AG09309 (cell line): ENCODE data around the gene ZNF688.

Experiments used
- DNase-seq: peaks from one replicate; pipeline ENCODE4 v3.0.0-alpha.2; 2010; ENCODE audit warnings: low read depth
- H3K4me3 ChIP-seq: 2 replicates; pipeline ENCODE4 v1.5.1; 2011; ENCODE audit warnings: mild to moderate bottlenecking, low read depth, low read length, moderate library complexity; ENCODE audit not compliant: control insufficient read depth
- TF ChIP-seq, protein P1 (sequence below): IDR thresholded peaks from 2 replicates; pipeline ENCODE4 v1.5.1; 2011; ENCODE audit warnings: mild to moderate bottlenecking, low read depth, low read length, inconsistent platforms; ENCODE audit not compliant: insufficient read depth, control insufficient read depth; ENCODE audit errors: missing control alignments

The ZNF688 gene

GRCh38 chr16:30556125-30556473, 15.4 kb downstream of the ZNF688 start:
- TF ChIP-seq, protein P1, sequence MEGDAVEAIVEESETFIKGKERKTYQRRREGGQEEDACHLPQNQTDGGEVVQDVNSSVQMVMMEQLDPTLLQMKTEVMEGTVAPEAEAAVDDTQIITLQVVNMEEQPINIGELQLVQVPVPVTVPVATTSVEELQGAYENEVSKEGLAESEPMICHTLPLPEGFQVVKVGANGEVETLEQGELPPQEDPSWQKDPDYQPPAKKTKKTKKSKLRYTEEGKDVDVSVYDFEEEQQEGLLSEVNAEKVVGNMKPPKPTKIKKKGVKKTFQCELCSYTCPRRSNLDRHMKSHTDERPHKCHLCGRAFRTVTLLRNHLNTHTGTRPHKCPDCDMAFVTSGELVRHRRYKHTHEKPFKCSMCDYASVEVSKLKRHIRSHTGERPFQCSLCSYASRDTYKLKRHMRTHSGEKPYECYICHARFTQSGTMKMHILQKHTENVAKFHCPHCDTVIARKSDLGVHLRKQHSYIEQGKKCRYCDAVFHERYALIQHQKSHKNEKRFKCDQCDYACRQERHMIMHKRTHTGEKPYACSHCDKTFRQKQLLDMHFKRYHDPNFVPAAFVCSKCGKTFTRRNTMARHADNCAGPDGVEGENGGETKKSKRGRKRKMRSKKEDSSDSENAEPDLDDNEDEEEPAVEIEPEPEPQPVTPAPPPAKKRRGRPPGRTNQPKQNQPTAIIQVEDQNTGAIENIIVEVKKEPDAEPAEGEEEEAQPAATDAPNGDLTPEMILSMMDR = no peak

GRCh38 chr16:30555315-30556124, 16.0 kb downstream of the ZNF688 start:
- TF ChIP-seq, protein P1 = no peak
- no peak overlapping the region for H3K4me3 ChIP-seq
- DNase-seq = no peak

More at GRCh38 chr16:30556125-30556473, 15.4 kb downstream of the ZNF688 start:
- no peak for DNase-seq
- no peak overlapping the region for H3K4me3 ChIP-seq

DNA sequence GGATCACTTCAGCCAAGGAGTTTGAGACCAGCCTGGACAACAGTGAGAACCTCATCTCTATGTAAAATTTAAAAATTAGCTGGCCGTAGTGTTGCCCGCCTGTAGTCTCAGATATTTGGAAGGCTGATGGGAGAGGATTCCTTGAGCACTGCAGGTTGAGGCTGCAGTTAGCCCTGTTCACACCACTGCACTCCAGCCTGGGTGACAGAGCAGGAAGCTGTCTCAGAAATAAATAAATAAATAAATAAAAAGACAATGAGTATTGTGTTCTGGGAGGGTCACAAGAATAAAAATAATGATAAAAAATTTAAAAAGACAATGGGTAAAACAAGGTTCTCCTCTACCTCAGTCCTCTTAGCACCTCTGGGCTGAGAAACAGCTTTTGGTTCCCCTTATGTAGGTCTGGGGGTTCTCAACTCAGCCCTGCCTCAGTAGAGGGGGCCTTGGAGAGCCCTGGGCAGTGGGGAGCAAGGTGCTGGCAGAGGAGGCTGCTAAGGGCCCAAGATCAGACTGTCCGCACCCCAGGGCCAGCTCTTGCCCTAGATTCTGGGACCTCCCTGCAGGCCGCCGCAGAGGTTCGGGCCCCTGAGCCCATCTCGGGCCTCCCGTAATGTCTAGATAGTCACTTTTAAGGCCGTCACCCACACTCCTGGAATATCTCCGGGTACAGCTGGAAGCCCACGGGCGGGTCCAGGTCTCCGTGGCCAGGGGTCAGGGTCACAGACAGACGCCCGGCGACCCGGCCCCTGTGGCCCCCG, 16.8 kb downstream of the ZNF688 start:
- H3K4me3 ChIP-seq = no peak overlapping the region
- TF ChIP-seq, protein P1 = no peak
- no peak for DNase-seq

- H3K4me3 ChIP-seq = no peak overlapping the region
- DNase-seq = no peak
- TF ChIP-seq, protein P1 = no peak
These were observed 18.1 kb downstream of the ZNF688 start for GRCh38 chr16:30553393-30553899.

- TF ChIP-seq, protein P1 = no peak
These were observed 18.6 kb downstream of the ZNF688 start for GRCh38 chr16:30552956-30553355.

GRCh38 chr16:30551781-30552180, 19.7 kb downstream of the ZNF688 start:
- DNase-seq = no peak
- TF ChIP-seq, protein P1 = no peak
- H3K4me3 ChIP-seq = no peak overlapping the region

More at GRCh38 chr16:30552956-30553355, 18.6 kb downstream of the ZNF688 start:
- H3K4me3 ChIP-seq = no peak overlapping the region
- DNase-seq = no peak
